Esophagus muscularis mucosa (tissue), 4 donors: Measurements from ENCODE around the gene SIGLEC1.

ENCODE experiments used
- CTCF ChIP-seq, 3 experiments: fragments of 200-600 bp in 2 of 3; fragments of 450-650 bp in 1 of 3; sonication (generic) in 2 of 3; IDR thresholded peaks; one replicate each; pipeline ENCODE4 v1.5.1; 2017 to 2019; ENCODE audit warnings: antibody characterized with exemption in 3 of 3, mild to moderate bottlenecking in 2 of 3, moderate library complexity in 1 of 3
- EP300 ChIP-seq: sonication (generic); formaldehyde crosslinking; IDR thresholded peaks from one replicate; pipeline ENCODE4 v1.6.1; 2017; ENCODE audit warnings: antibody characterized with exemption
- POLR2A ChIP-seq: fragments of 450-650 bp; IDR thresholded peaks from one replicate; pipeline ENCODE4 v1.6.1; 2017; ENCODE audit warnings: antibody characterized with exemption, moderate library complexity, mild to moderate bottlenecking, low read depth
- POLR2AphosphoS5 ChIP-seq, 2 donors: sonication (generic); formaldehyde crosslinking; IDR thresholded peaks; one replicate each; pipeline ENCODE4 v1.6.1; 2017; ENCODE audit warnings: antibody characterized with exemption in 2 of 2

- TF ChIP-seq CTCF (IDR thresholded peaks at IDR 0.05), result no peak
- TF ChIP-seq POLR2AphosphoS5 (IDR thresholded peaks at IDR 0.05), result no peak
- no peak for TF ChIP-seq POLR2A
- no peak for TF ChIP-seq EP300
Observed at GRCh38 chr20:3744806-3745685, 32.6 kb upstream of the SIGLEC1 start.
